Measurements from ENCODE around the gene PRKAG3.
"Not testable (repeated sequence)": the region's sequence is repeated elsewhere in the genome, so short reads cannot be mapped to it uniquely, and the experiment has no call there.

The PRKAG3 gene

GRCh38 chr2:218844334-218844733, 12.7 kb upstream of the PRKAG3 start:
- H3K36me3 ChIP-seq (ENCODE audit: control insufficient read depth in 5 of 5, insufficient read depth in 5 of 5, low read length in 5 of 5); H3K4me1 ChIP-seq (ENCODE audit: control insufficient read depth in 5 of 5, insufficient read depth in 5 of 5, low read length in 5 of 5); H3K27ac ChIP-seq (ENCODE audit: low read depth, low read length); H3K9me3 ChIP-seq (ENCODE audit: control insufficient read depth in 5 of 5, low read length in 5 of 5); H3K9ac ChIP-seq (ENCODE audit: low read length in 5 of 5); H3K27me3 ChIP-seq (ENCODE audit: control insufficient read depth in 5 of 5, insufficient read depth in 4 of 5, low read length in 5 of 5); H3K4me3 ChIP-seq (ENCODE audit: low read depth in 1 of 5, low read length in 5 of 5): not testable (repeated sequence)

- peaks cover 0 to 5% (median 0%) of the 10 kb centered on the region in 5 donors for H3K9me3 ChIP-seq (ENCODE audit: control insufficient read depth in 5 of 5, low read length in 5 of 5)
- H3K4me1 ChIP-seq (ENCODE audit: control insufficient read depth in 5 of 5, insufficient read depth in 5 of 5, low read length in 5 of 5) = peaks cover 0 to 12% (median 8%) of the 10 kb centered on the region in 5 donors
- no peak overlapping the region for H3K9ac ChIP-seq (ENCODE audit: low read length in 5 of 5)
- H3K27me3 ChIP-seq (ENCODE audit: control insufficient read depth in 5 of 5, insufficient read depth in 4 of 5, low read length in 5 of 5) = peaks cover 0 to 5% (median 0%) of the 10 kb centered on the region in 5 donors
- no peak overlapping the region for H3K27ac ChIP-seq (ENCODE audit: low read depth, low read length)
- H3K4me3 ChIP-seq (ENCODE audit: low read depth in 1 of 5, low read length in 5 of 5) = no peak overlapping the region
- no peaks in the 10 kb centered on the region for H3K36me3 ChIP-seq (ENCODE audit: control insufficient read depth in 5 of 5, insufficient read depth in 5 of 5, low read length in 5 of 5)
Observed at GRCh38 chr2:218839888-218840287, 8.3 kb upstream of the PRKAG3 start.

- Histone ChIP-seq H3K27ac (ENCODE audit: low read depth, low read length) (no peak overlapping the region), H3K4me1 (ENCODE audit: control insufficient read depth in 5 of 5, insufficient read depth in 5 of 5, low read length in 5 of 5) (peaks cover 0 to 12% (median 8%) of the 10 kb centered on the region in 5 donors), H3K4me3 (ENCODE audit: low read depth in 1 of 5, low read length in 5 of 5) (no peak overlapping the region), H3K9me3 (ENCODE audit: control insufficient read depth in 5 of 5, low read length in 5 of 5) (peaks cover 0 to 5% (median 0%) of the 10 kb centered on the region in 5 donors), H3K36me3 (ENCODE audit: control insufficient read depth in 5 of 5, insufficient read depth in 5 of 5, low read length in 5 of 5) (no peaks in the 10 kb centered on the region), H3K27me3 (ENCODE audit: control insufficient read depth in 5 of 5, insufficient read depth in 4 of 5, low read length in 5 of 5) (peaks cover 0 to 5% (median 0%) of the 10 kb centered on the region in 5 donors), H3K9ac (ENCODE audit: low read length in 5 of 5) (no peak overlapping the region)
Observed at GRCh38 chr2:218839430-218839829, 7.8 kb upstream of the PRKAG3 start.

GRCh38 chr2:218837495-218837894, 5.9 kb upstream of the PRKAG3 start:
- no peaks in the 10 kb centered on the region for H3K36me3 ChIP-seq (ENCODE audit: control insufficient read depth in 5 of 5, insufficient read depth in 5 of 5, low read length in 5 of 5)
- H3K27ac ChIP-seq (ENCODE audit: low read depth, low read length) = no peak overlapping the region
- peaks cover 0 to 12% (median 9%) of the 10 kb centered on the region in 5 donors for H3K4me1 ChIP-seq (ENCODE audit: control insufficient read depth in 5 of 5, insufficient read depth in 5 of 5, low read length in 5 of 5)
- H3K4me3 ChIP-seq (ENCODE audit: low read depth in 1 of 5, low read length in 5 of 5) = no peak overlapping the region
- peaks cover 0 to 6% (median 2%) of the 10 kb centered on the region in 5 donors for H3K27me3 ChIP-seq (ENCODE audit: control insufficient read depth in 5 of 5, insufficient read depth in 4 of 5, low read length in 5 of 5)
- H3K9me3 ChIP-seq (ENCODE audit: control insufficient read depth in 5 of 5, low read length in 5 of 5) = peaks cover 0 to 5% (median 0%) of the 10 kb centered on the region in 5 donors
- H3K9ac ChIP-seq (ENCODE audit: low read length in 5 of 5) = no peak overlapping the region

- no peak overlapping the region for H3K4me3 ChIP-seq (ENCODE audit: low read depth in 1 of 5, low read length in 5 of 5)
- H3K36me3 ChIP-seq (ENCODE audit: control insufficient read depth in 5 of 5, insufficient read depth in 5 of 5, low read length in 5 of 5) = no peaks in the 10 kb centered on the region
- no peak overlapping the region for H3K9ac ChIP-seq (ENCODE audit: low read length in 5 of 5)
- H3K9me3 ChIP-seq (ENCODE audit: control insufficient read depth in 5 of 5, low read length in 5 of 5) = peaks cover 0 to 5% (median 0%) of the 10 kb centered on the region in 5 donors
- H3K27ac ChIP-seq (ENCODE audit: low read depth, low read length) = no peak overlapping the region
- peaks cover 2 to 29% (median 19%) of the 10 kb centered on the region in 5 donors for H3K4me1 ChIP-seq (ENCODE audit: control insufficient read depth in 5 of 5, insufficient read depth in 5 of 5, low read length in 5 of 5)
- H3K27me3 ChIP-seq (ENCODE audit: control insufficient read depth in 5 of 5, insufficient read depth in 4 of 5, low read length in 5 of 5) = peaks cover 4 to 22% (median 5%) of the 10 kb centered on the region in 5 donors
Observed at GRCh38 chr2:218834685-218835084, 3.1 kb upstream of the PRKAG3 start.

GRCh38 chr2:218833023-218833609, 1.5 kb upstream of the PRKAG3 start:
- H3K36me3 ChIP-seq (ENCODE audit: control insufficient read depth in 5 of 5, insufficient read depth in 5 of 5, low read length in 5 of 5) = no peaks in the 10 kb centered on the region
- peaks cover 2 to 23% (median 10%) of the 10 kb centered on the region in 5 donors for H3K4me1 ChIP-seq (ENCODE audit: control insufficient read depth in 5 of 5, insufficient read depth in 5 of 5, low read length in 5 of 5)
- H3K27ac ChIP-seq (ENCODE audit: low read depth, low read length) = no peak overlapping the region
- peaks cover 5 to 25% (median 7%) of the 10 kb centered on the region in 5 donors for H3K27me3 ChIP-seq (ENCODE audit: control insufficient read depth in 5 of 5, insufficient read depth in 4 of 5, low read length in 5 of 5)
- no peak overlapping the region for H3K4me3 ChIP-seq (ENCODE audit: low read depth in 1 of 5, low read length in 5 of 5)
- no peak overlapping the region for H3K9ac ChIP-seq (ENCODE audit: low read length in 5 of 5)
- H3K9me3 ChIP-seq (ENCODE audit: control insufficient read depth in 5 of 5, low read length in 5 of 5) = peaks cover 0 to 5% (median 0%) of the 10 kb centered on the region in 5 donors

GRCh38 chr2:218832520-218832919, 917 bp upstream of the PRKAG3 start:
- H3K27me3 ChIP-seq (ENCODE audit: control insufficient read depth in 5 of 5, insufficient read depth in 4 of 5, low read length in 5 of 5) = peaks cover 5 to 26% (median 9%) of the 10 kb centered on the region in 5 donors
- H3K36me3 ChIP-seq (ENCODE audit: control insufficient read depth in 5 of 5, insufficient read depth in 5 of 5, low read length in 5 of 5) = no peaks in the 10 kb centered on the region
- H3K4me1 ChIP-seq (ENCODE audit: control insufficient read depth in 5 of 5, insufficient read depth in 5 of 5, low read length in 5 of 5) = peaks cover 2 to 25% (median 10%) of the 10 kb centered on the region in 5 donors
- H3K9me3 ChIP-seq (ENCODE audit: control insufficient read depth in 5 of 5, low read length in 5 of 5) = peaks cover 0 to 5% (median 0%) of the 10 kb centered on the region in 5 donors
- H3K4me3 ChIP-seq (ENCODE audit: low read depth in 1 of 5, low read length in 5 of 5) = no peak overlapping the region
- H3K27ac ChIP-seq (ENCODE audit: low read depth, low read length) = no peak overlapping the region
- no peak overlapping the region for H3K9ac ChIP-seq (ENCODE audit: low read length in 5 of 5)

GRCh38 chr2:218832081-218832480, 478 bp upstream of the PRKAG3 start:
- no peaks in the 10 kb centered on the region for H3K36me3 ChIP-seq (ENCODE audit: control insufficient read depth in 5 of 5, insufficient read depth in 5 of 5, low read length in 5 of 5)
- peaks cover 0 to 1% (median 0%) of the 10 kb centered on the region in 5 donors for H3K9me3 ChIP-seq (ENCODE audit: control insufficient read depth in 5 of 5, low read length in 5 of 5)
- peaks cover 5 to 26% (median 9%) of the 10 kb centered on the region in 5 donors for H3K27me3 ChIP-seq (ENCODE audit: control insufficient read depth in 5 of 5, insufficient read depth in 4 of 5, low read length in 5 of 5)
- peaks cover 2 to 25% (median 10%) of the 10 kb centered on the region in 5 donors for H3K4me1 ChIP-seq (ENCODE audit: control insufficient read depth in 5 of 5, insufficient read depth in 5 of 5, low read length in 5 of 5)
- H3K4me3 ChIP-seq (ENCODE audit: low read depth in 1 of 5, low read length in 5 of 5) = no peak overlapping the region
- H3K27ac ChIP-seq (ENCODE audit: low read depth, low read length) = no peak overlapping the region
- no peak overlapping the region for H3K9ac ChIP-seq (ENCODE audit: low read length in 5 of 5)

- H3K27ac ChIP-seq (ENCODE audit: low read depth, low read length) = no peak overlapping the region
- no peak overlapping the region for H3K9ac ChIP-seq (ENCODE audit: low read length in 5 of 5)
- peaks cover 2 to 25% (median 10%) of the 10 kb centered on the region in 5 donors for H3K4me1 ChIP-seq (ENCODE audit: control insufficient read depth in 5 of 5, insufficient read depth in 5 of 5, low read length in 5 of 5)
- no peaks in the 10 kb centered on the region for H3K9me3 ChIP-seq (ENCODE audit: control insufficient read depth in 5 of 5, low read length in 5 of 5)
- no peaks in the 10 kb centered on the region for H3K36me3 ChIP-seq (ENCODE audit: control insufficient read depth in 5 of 5, insufficient read depth in 5 of 5, low read length in 5 of 5)
- H3K27me3 ChIP-seq (ENCODE audit: control insufficient read depth in 5 of 5, insufficient read depth in 4 of 5, low read length in 5 of 5) = peaks cover 5 to 26% (median 9%) of the 10 kb centered on the region in 5 donors
- no peak overlapping the region for H3K4me3 ChIP-seq (ENCODE audit: low read depth in 1 of 5, low read length in 5 of 5)
Observed at GRCh38 chr2:218830526-218831306, 887 bp downstream of the PRKAG3 start.

- no peaks in the 10 kb centered on the region for H3K36me3 ChIP-seq (ENCODE audit: control insufficient read depth in 5 of 5, insufficient read depth in 5 of 5, low read length in 5 of 5)
- H3K9me3 ChIP-seq (ENCODE audit: control insufficient read depth in 5 of 5, low read length in 5 of 5) = no peaks in the 10 kb centered on the region
- no peak overlapping the region for H3K9ac ChIP-seq (ENCODE audit: low read length in 5 of 5)
- H3K27ac ChIP-seq (ENCODE audit: low read depth, low read length) = no peak overlapping the region
- peaks cover 2 to 25% (median 10%) of the 10 kb centered on the region in 5 donors for H3K4me1 ChIP-seq (ENCODE audit: control insufficient read depth in 5 of 5, insufficient read depth in 5 of 5, low read length in 5 of 5)
- H3K27me3 ChIP-seq (ENCODE audit: control insufficient read depth in 5 of 5, insufficient read depth in 4 of 5, low read length in 5 of 5) = peaks cover 0 to 26% (median 9%) of the 10 kb centered on the region in 5 donors
- no peak overlapping the region for H3K4me3 ChIP-seq (ENCODE audit: low read depth in 1 of 5, low read length in 5 of 5)
Observed at GRCh38 chr2:218829868-218830451, 1.6 kb downstream of the PRKAG3 start.
